ENCODE results near the gene SHMT2.
A peak's percentile ranks its signal among the peaks of the same experiment; 100 is the strongest.

The SHMT2 gene

DNA sequence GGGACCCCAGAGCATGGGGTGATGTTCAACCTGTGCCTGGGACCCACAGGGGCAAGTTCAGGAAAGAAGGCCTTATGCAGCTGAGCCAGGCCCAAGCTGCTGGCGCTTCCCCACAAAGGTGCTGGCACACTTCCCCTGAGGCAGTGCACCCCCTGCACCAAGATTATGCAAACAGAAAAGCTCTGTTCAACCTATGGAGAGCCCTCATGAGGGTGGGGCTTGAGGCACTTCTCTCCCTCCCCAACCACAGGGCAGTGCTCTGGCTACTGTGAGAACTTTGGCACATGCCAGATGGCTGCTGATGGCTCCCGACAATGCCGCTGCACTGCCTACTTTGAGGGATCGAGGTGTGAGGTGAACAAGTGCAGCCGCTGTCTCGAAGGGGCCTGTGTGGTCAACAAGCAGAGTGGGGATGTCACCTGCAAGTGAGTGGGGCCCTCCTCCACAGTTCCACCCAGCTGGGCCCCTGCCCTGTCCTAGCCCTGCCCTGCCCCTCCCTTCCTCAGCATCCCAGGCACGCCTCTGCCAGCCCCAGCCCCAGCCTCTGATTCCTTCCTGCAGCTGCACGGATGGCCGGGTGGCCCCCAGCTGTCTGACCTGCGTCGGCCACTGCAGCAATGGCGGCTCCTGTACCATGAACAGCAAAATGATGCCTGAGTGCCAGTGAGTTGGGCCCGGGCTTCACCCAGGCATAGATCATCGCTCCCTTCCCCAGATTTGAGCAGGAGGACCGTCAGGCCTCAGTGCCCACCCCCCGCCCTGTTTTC lies 18.4 kb upstream of the SHMT2 start:
- Histone ChIP-seq H3K36me3 (ENCODE audit: insufficient read depth, insufficient read length, low read length) (peaks cover 70% of the 10 kb centered on the region), H3K4me1 (ENCODE audit: insufficient read depth, insufficient read length) (peaks cover 24% of the 10 kb centered on the region), H3K9me3 (ENCODE audit: insufficient read depth, low read length) (no peaks in the 10 kb centered on the region), H3K4me3 (ENCODE audit: insufficient read length, low read depth) (no peak overlapping the region), H3K9ac (ENCODE audit: insufficient read length, low read depth) (no peak overlapping the region), H3K27me3 (ENCODE audit: insufficient read depth, insufficient read length) (peaks cover 22% of the 10 kb centered on the region)
- TF ChIP-seq SUZ12 (IDR thresholded peaks at IDR 0.05; ENCODE audit: extremely low read depth, insufficient read depth, insufficient read length) (no peak), ZNF274 (IDR thresholded peaks at IDR 0.05; ENCODE audit: low read depth, low read length) (no peak), YY1 (IDR thresholded peaks at IDR 0.05; ENCODE audit: insufficient read depth, insufficient read length) (no peak)
- no peak for DNase-seq (ENCODE audit: low read depth, low spot score)

DNA sequence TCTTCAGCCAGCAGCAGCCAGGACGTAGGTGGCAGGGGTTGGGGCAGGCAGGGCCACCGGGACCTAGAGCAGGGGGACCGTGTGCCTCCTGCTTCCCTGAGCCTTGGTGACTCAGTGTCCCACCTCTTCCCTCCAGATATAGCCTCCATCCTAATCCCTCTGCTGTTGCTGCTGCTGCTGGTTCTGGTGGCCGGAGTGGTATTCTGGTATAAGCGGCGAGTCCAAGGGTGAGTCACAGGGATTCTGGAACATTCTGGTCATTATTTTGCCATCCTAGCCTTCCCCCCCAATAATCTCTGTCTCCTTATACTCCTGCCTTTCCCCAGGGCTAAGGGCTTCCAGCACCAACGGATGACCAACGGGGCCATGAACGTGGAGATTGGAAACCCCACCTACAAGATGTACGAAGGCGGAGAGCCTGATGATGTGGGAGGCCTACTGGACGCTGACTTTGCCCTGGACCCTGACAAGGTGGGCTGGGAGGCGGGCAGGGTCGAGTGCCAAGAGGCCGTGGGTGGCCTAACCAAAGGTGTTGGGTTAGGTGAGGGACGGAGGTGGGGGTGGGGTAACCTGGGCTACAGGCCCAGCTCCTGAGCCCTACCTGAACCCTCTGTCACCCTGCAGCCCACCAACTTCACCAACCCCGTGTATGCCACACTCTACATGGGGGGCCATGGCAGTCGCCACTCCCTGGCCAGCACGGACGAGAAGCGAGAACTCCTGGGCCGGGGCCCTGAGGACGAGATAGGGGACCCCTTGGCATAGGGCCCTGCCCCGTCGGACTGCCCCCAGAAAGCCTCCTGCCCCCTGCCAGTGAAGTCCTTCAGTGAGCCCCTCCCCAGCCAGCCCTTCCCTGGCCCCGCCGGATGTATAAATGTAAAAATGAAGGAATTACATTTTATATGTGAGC lies 17.5 kb upstream of the SHMT2 start:
- Histone ChIP-seq H3K27me3 (ENCODE audit: insufficient read depth, insufficient read length) (peaks cover 28% of the 10 kb centered on the region), H3K4me1 (ENCODE audit: insufficient read depth, insufficient read length) (peaks cover 26% of the 10 kb centered on the region)
- TF ChIP-seq YY1 (IDR thresholded peaks at IDR 0.05; ENCODE audit: insufficient read depth, insufficient read length) (no peak), SUZ12 (IDR thresholded peaks at IDR 0.05; ENCODE audit: extremely low read depth, insufficient read depth, insufficient read length) (no peak)

DNA sequence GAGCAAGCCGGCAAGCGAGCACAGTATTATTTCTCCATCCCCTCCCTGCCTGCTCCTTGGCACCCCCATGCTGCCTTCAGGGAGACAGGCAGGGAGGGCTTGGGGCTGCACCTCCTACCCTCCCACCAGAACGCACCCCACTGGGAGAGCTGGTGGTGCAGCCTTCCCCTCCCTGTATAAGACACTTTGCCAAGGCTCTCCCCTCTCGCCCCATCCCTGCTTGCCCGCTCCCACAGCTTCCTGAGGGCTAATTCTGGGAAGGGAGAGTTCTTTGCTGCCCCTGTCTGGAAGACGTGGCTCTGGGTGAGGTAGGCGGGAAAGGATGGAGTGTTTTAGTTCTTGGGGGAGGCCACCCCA lies 16.8 kb upstream of the SHMT2 start:
- peaks cover 32% of the 10 kb centered on the region for H3K4me1 ChIP-seq (ENCODE audit: insufficient read depth, insufficient read length)
- peaks cover 59% of the 10 kb centered on the region for H3K36me3 ChIP-seq (ENCODE audit: insufficient read depth, insufficient read length, low read length)
- H3K9me3 ChIP-seq (ENCODE audit: insufficient read depth, low read length): no peaks in the 10 kb centered on the region
- TF ChIP-seq YY1 (IDR thresholded peaks at IDR 0.05; ENCODE audit: insufficient read depth, insufficient read length) (no peak), ZNF274 (IDR thresholded peaks at IDR 0.05; ENCODE audit: low read depth, low read length) (no peak), SUZ12 (IDR thresholded peaks at IDR 0.05; ENCODE audit: extremely low read depth, insufficient read depth, insufficient read length) (no peak)
- no peak overlapping the region for H3K9ac ChIP-seq (ENCODE audit: insufficient read length, low read depth)
- no peak overlapping the region for H3K4me3 ChIP-seq (ENCODE audit: insufficient read length, low read depth)
- DNase-seq (ENCODE audit: low read depth, low spot score): no peak
- peaks cover 35% of the 10 kb centered on the region for H3K27me3 ChIP-seq (ENCODE audit: insufficient read depth, insufficient read length)

More for the DNA sequence above, 17.5 kb upstream of the SHMT2 start:
- H3K4me3 ChIP-seq (ENCODE audit: insufficient read length, low read depth): no peak overlapping the region
- H3K9ac ChIP-seq (ENCODE audit: insufficient read length, low read depth): no peak overlapping the region
- H3K9me3 ChIP-seq (ENCODE audit: insufficient read depth, low read length): no peaks in the 10 kb centered on the region
- DNase-seq (ENCODE audit: low read depth, low spot score): no peak
- peaks cover 63% of the 10 kb centered on the region for H3K36me3 ChIP-seq (ENCODE audit: insufficient read depth, insufficient read length, low read length)

DNA sequence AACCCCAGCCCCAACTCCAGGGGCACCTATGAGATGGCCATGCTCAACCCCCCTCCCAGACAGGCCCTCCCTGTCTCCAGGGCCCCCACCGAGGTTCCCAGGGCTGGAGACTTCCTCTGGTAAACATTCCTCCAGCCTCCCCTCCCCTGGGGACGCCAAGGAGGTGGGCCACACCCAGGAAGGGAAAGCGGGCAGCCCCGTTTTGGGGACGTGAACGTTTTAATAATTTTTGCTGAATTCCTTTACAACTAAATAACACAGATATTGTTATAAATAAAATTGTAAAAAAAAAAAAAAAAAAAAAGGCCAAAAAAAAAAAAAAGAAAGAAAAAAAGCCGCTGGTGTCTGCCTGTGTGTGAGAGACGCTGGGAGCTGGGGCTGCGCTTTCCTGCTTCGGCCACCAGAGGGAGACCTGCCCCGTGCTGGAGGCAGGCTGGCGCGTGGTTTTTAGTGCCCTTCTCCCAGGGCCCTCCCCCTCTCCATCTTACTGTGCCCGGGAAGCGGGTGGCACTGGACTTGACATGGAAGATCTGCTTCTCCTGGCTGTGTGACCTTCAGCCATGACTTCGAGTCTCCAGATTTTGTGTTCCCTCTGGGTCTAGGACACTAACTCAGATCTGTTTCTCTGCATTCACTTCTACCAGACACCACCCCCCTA lies 16.3 kb upstream of the SHMT2 start:
- Histone ChIP-seq H3K9ac (ENCODE audit: insufficient read length, low read depth) (no peak overlapping the region), H3K4me3 (ENCODE audit: insufficient read length, low read depth) (no peak overlapping the region), H3K4me1 (ENCODE audit: insufficient read depth, insufficient read length) (peaks cover 34% of the 10 kb centered on the region), H3K36me3 (ENCODE audit: insufficient read depth, insufficient read length, low read length) (peaks cover 55% of the 10 kb centered on the region), H3K9me3 (ENCODE audit: insufficient read depth, low read length) (no peaks in the 10 kb centered on the region), H3K27me3 (ENCODE audit: insufficient read depth, insufficient read length) (peaks cover 40% of the 10 kb centered on the region)
- TF ChIP-seq ZNF274 (IDR thresholded peaks at IDR 0.05; ENCODE audit: low read depth, low read length) (no peak), SUZ12 (IDR thresholded peaks at IDR 0.05; ENCODE audit: extremely low read depth, insufficient read depth, insufficient read length) (no peak), YY1 (IDR thresholded peaks at IDR 0.05; ENCODE audit: insufficient read depth, insufficient read length) (no peak)
- no peak for DNase-seq (ENCODE audit: low read depth, low spot score)

DNA sequence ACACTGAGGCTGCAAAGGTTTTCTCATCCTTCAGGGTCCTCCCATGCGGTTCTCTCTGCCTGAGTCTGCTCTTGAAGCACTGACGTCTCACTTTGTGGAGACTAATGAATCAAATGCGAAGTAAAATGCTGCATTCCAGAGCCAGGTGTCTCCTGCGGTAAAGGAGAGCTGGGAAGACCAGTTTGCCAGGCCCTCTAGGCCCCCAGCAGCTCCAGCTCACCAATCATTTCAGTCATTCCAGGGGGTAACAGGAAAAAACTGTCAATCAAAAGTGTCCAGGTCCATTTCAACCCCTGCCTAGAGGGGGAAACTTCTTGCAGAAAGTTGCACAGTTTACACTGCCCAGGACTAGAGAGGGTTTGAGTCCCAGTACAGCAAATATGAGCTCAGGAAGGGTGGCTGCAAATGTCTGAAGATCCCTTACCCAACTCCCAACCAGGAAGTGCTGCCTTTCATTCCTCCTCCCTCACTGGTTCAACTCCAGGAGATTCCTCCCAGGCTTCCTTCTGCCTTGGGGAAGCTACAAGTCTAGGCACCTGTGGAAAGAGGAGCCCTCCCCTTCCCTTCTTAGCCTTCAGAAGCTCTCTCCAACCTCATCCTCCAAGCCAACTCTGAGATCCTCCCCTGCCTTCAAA lies 15.6 kb upstream of the SHMT2 start:
- DNase-seq (ENCODE audit: low read depth, low spot score): no peak
- peaks cover 47% of the 10 kb centered on the region for H3K27me3 ChIP-seq (ENCODE audit: insufficient read depth, insufficient read length)
- peak overlapping the region; percentile 6 for H3K9ac ChIP-seq (ENCODE audit: insufficient read length, low read depth)
- H3K9me3 ChIP-seq (ENCODE audit: insufficient read depth, low read length): no peaks in the 10 kb centered on the region
- no peak overlapping the region for H3K4me3 ChIP-seq (ENCODE audit: insufficient read length, low read depth)
- peaks cover 48% of the 10 kb centered on the region for H3K36me3 ChIP-seq (ENCODE audit: insufficient read depth, insufficient read length, low read length)
- H3K4me1 ChIP-seq (ENCODE audit: insufficient read depth, insufficient read length): peaks cover 34% of the 10 kb centered on the region
- no peak for TF ChIP-seq YY1 (IDR thresholded peaks at IDR 0.05; ENCODE audit: insufficient read depth, insufficient read length)
- TF ChIP-seq SUZ12 (IDR thresholded peaks at IDR 0.05; ENCODE audit: extremely low read depth, insufficient read depth, insufficient read length): no peak
- no peak for TF ChIP-seq ZNF274 (IDR thresholded peaks at IDR 0.05; ENCODE audit: low read depth, low read length)

DNA sequence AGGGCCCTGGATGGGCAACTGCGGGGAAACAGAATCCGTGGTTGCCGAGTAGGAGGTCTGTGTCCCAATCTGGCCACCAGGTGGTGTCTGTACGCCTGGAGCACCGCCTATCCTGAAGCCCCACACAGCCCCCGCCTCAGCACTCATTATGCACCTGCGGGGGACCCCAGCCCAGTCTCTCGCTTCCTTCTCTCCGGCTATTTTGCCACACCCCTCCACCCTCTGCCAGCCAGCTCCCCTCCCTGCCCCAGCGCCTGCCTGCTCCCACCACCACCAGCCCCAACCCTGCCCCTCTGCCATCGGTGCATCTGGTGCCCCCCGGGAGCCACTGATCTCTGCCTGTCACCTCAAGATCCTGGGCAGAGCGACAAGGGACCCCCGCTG lies 15.1 kb upstream of the SHMT2 start:
- Histone ChIP-seq H3K4me3 (ENCODE audit: insufficient read length, low read depth) (no peak overlapping the region), H3K36me3 (ENCODE audit: insufficient read depth, insufficient read length, low read length) (peaks cover 42% of the 10 kb centered on the region), H3K9ac (ENCODE audit: insufficient read length, low read depth) (peak overlapping the region; percentile 6), H3K9me3 (ENCODE audit: insufficient read depth, low read length) (no peaks in the 10 kb centered on the region), H3K4me1 (ENCODE audit: insufficient read depth, insufficient read length) (peaks cover 36% of the 10 kb centered on the region), H3K27me3 (ENCODE audit: insufficient read depth, insufficient read length) (peaks cover 52% of the 10 kb centered on the region)
- peak; percentile 65 for DNase-seq (ENCODE audit: low read depth, low spot score)
- TF ChIP-seq YY1 (IDR thresholded peaks at IDR 0.05; ENCODE audit: insufficient read depth, insufficient read length) (no peak), SUZ12 (IDR thresholded peaks at IDR 0.05; ENCODE audit: extremely low read depth, insufficient read depth, insufficient read length) (no peak), ZNF274 (IDR thresholded peaks at IDR 0.05; ENCODE audit: low read depth, low read length) (no peak)

Measured in NT2/D1 (cell line).